Muscle of arm (tissue), 12 donors: ENCODE data around the gene SORCS2. TPM values are rescaled to one million over a fixed set of nuclear protein-coding genes. Genes with fewer than 3 reads are reported as not detected.

Source experiments
- DNase-seq: peaks from one replicate; pipeline ENCODE4 v3.0.0-alpha.2; 2013
- polyA plus RNA-seq, 12 donors: library from polyadenylated mRNA; unstranded; fragments of 120-200 nt; gene quantifications; one replicate each; pipeline ENCODE4 v1.2.1, GENCODE V29; 2013; ENCODE audit not compliant: insufficient read length in 12 of 12

The SORCS2 gene
- polyA plus RNA-seq, 12 donors: 5.6 to 18.2 (median 8.3) TPM; not detected in 1

GRCh38 chr4:7469023-7469422 lies 276.7 kb downstream of the SORCS2 start:
- DNase-seq: no peak

- no peak for DNase-seq
Observed at GRCh38 chr4:7470111-7470510, 277.8 kb downstream of the SORCS2 start.

GRCh38 chr4:7470522-7471128 lies 278.3 kb downstream of the SORCS2 start:
- no peak for DNase-seq

GRCh38 chr4:7472442-7473013 lies 280.2 kb downstream of the SORCS2 start:
- no peak for DNase-seq

- DNase-seq: no peak
Observed at GRCh38 chr4:7473081-7473480, 280.7 kb downstream of the SORCS2 start.

- DNase-seq: no peak
Observed at GRCh38 chr4:7474320-7474719, 282.0 kb downstream of the SORCS2 start.

- no peak for DNase-seq
Observed at GRCh38 chr4:7475207-7475606, 282.9 kb downstream of the SORCS2 start.

GRCh38 chr4:7476820-7477219 lies 284.5 kb downstream of the SORCS2 start:
- DNase-seq: no peak

- no peak for DNase-seq
Observed at GRCh38 chr4:7477695-7478094, 285.4 kb downstream of the SORCS2 start.

- no peak for DNase-seq
Observed at GRCh38 chr4:7478665-7479064, 286.3 kb downstream of the SORCS2 start.

- DNase-seq: no peak
Observed at GRCh38 chr4:7480423-7480822, 288.1 kb downstream of the SORCS2 start.

- no peak for DNase-seq
Observed at GRCh38 chr4:7481227-7481626, 288.9 kb downstream of the SORCS2 start.

GRCh38 chr4:7485096-7485495 lies 292.8 kb downstream of the SORCS2 start:
- DNase-seq: no peak

- DNase-seq: no peak
Observed at GRCh38 chr4:7486101-7486500, 293.8 kb downstream of the SORCS2 start.

GRCh38 chr4:7487502-7487901 lies 295.2 kb downstream of the SORCS2 start:
- no peak for DNase-seq

- DNase-seq: no peak
Observed at GRCh38 chr4:7487998-7488671, 295.8 kb downstream of the SORCS2 start.

GRCh38 chr4:7491915-7492314 lies 299.6 kb downstream of the SORCS2 start:
- no peak for DNase-seq

- no peak for DNase-seq
Observed at GRCh38 chr4:7498446-7499200, 306.3 kb downstream of the SORCS2 start.

GRCh38 chr4:7499661-7500060 lies 307.3 kb downstream of the SORCS2 start:
- no peak for DNase-seq

- DNase-seq: no peak
Observed at GRCh38 chr4:7500404-7500803, 308.1 kb downstream of the SORCS2 start.

- DNase-seq: no peak
Observed at GRCh38 chr4:7501314-7501713, 309.0 kb downstream of the SORCS2 start.

GRCh38 chr4:7501873-7502272 lies 309.5 kb downstream of the SORCS2 start:
- DNase-seq: no peak
